HepG2 (cell line): ENCODE results near the gene VKORC1L1. TPM values are rescaled to one million over a fixed set of nuclear protein-coding genes. Genes with fewer than 3 reads are reported as not detected.

Experiments
- BORCS8-MEF2B ChIP-seq: sonication (generic); formaldehyde crosslinking; IDR thresholded peaks from 2 replicates; pipeline ENCODE4 v1.8.0; 2022; ENCODE audit warnings: mild to moderate bottlenecking, missing genetic modification reagents
- HNRNPH1 ChIP-seq: fragments of 200-400 bp; formaldehyde crosslinking; optimal IDR thresholded peaks from 2 replicates; pipeline ENCODE3; 2017; ENCODE audit warnings: mild to moderate bottlenecking, low read depth, low read length
- KDM3A ChIP-seq: IDR thresholded peaks from 2 replicates; pipeline ENCODE4 v1.6.1; 2018; ENCODE audit warnings: low read depth, missing compliant biosample characterization
- MXD4 ChIP-seq: IDR thresholded peaks from 2 replicates; pipeline ENCODE4 v1.6.1; 2016; ENCODE audit warnings: mild to moderate bottlenecking, missing biosample characterization, missing genetic modification reagents
- MXI1 ChIP-seq: IDR thresholded peaks from 3 replicates; pipeline ENCODE4 v1.6.1; 2012; ENCODE audit warnings: low read depth, low read length, inconsistent platforms, borderline replicate concordance
- ZNF546 ChIP-seq: sonication (generic); formaldehyde crosslinking; conservative IDR thresholded peaks from 2 replicates; pipeline ENCODE4 v1.8.1; 2023; ENCODE audit warnings: mild to moderate bottlenecking, missing genetic modification reagents
- ZNF660 ChIP-seq: sonication (generic); formaldehyde crosslinking; IDR thresholded peaks from 2 replicates; pipeline ENCODE4 v1.5.1; 2020; ENCODE audit warnings: mild to moderate bottlenecking, low read depth, missing genetic modification reagents, borderline replicate concordance
- polyA plus RNA-seq, 8 experiments: library from polyadenylated mRNA; depleted of rRNA in 3 of 8; stranded (reverse) in 7 of 8; unstranded in 1 of 8; fragments of >200 nt; fragmentation: Illumina TruSeq in 4 of 8; extraction: Trizol in 4 of 8; gene quantifications; 2 replicates each; pipeline versions ENCODE4 v1.2.1 to v1.2.3, GENCODE V29; 2011 to 2016; ENCODE audit warnings: low read depth in 4 of 8, missing spikeins in 1 of 8, mixed read lengths in 1 of 8; ENCODE audit not compliant: insufficient read depth in 1 of 8
- total RNA-seq, 5 experiments: library from RNA; depleted of rRNA; stranded (reverse); fragments of >200 nt; fragmentation: Illumina TruSeq; extraction: Trizol; gene quantifications; 2 replicates each; pipeline ENCODE4 v1.2.3, GENCODE V29; 2016; ENCODE audit warnings: low read depth in 1 of 5
- TF ChIP-seq, protein P1 (sequence below): sonication (generic); formaldehyde crosslinking; IDR thresholded peaks from 2 replicates; pipeline ENCODE4 v1.5.1; 2020; ENCODE audit warnings: mild to moderate bottlenecking, missing genetic modification reagents, moderate library complexity
- TF ChIP-seq, protein P2 (sequence below): sonication (generic); formaldehyde crosslinking; IDR thresholded peaks from 2 replicates; pipeline ENCODE4 v1.8.1; 2023; ENCODE audit warnings: missing genetic modification reagents, mild to moderate bottlenecking, borderline replicate concordance
- TF ChIP-seq, protein P3 (sequence below), 2 experiments: sonication (generic) in 1 of 2; formaldehyde crosslinking in 1 of 2; IDR thresholded peaks; 2 replicates each; pipeline versions ENCODE4 v1.6.1 to v1.9.0; 2014 to 2022; ENCODE audit warnings: antibody characterized with exemption in 1 of 2, borderline replicate concordance in 1 of 2, inconsistent platforms in 1 of 2, low read depth in 1 of 2, missing genetic modification reagents in 1 of 2
- TF ChIP-seq, protein P4 (sequence below): sonication (generic); formaldehyde crosslinking; IDR thresholded peaks from 2 replicates; pipeline ENCODE4 v1.4.0; 2020; ENCODE audit warnings: missing genetic modification reagents, borderline replicate concordance
- TF ChIP-seq, protein P5 (sequence below): sonication (generic); formaldehyde crosslinking; IDR thresholded peaks from 2 replicates; pipeline ENCODE4 v1.5.0; 2020; ENCODE audit warnings: missing genetic modification reagents

The VKORC1L1 gene
- total and polyA plus RNA-seq, 2 of the 13 experiments (the other 11 are each of a cell fraction or from before 2014, with no cell fraction given): 13.9 to 16.5 TPM

DNA sequence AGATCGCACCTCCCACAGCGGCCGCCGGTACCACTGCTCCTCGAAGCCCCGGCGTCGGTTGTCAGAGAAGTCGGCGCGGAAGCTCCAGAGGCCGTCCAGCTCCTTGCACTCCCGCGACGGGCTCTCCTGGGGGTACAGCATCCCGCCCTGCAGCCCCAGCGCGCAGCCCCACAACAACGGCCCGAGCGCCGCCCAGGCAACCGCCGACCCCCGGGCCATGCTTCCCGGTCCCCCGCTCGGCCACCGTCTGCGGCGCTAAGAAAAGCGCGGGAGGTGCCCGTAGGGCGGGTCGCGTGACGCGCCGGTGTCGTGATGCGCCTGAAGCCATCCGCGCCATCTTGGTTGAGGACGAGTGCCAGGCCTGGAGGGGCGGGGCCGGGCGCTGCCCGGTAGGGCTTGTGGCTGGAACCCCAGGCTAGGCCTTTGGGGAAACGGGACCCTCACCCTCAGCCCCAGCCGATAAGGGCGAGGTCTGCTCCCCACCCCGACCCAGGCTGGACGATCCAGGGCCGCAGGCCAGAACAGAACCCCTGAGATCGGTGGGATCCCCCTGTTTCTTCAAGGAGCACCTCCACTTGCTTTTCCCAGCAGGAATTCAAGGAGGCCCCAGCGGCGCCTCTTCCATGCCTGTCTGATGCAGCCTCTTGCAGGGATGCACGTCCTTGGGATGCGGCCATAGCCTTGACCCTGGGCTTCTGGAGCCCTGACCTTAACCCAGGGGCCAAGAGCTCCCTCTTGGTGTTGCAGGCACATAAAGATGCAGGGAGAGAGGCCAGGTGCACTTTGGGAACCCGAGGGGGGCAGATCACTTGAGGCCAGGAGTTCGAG lies 109.3 kb downstream of the VKORC1L1 start, which contains the start of gene GUSB (continued):
- TF ChIP-seq, protein P1, sequence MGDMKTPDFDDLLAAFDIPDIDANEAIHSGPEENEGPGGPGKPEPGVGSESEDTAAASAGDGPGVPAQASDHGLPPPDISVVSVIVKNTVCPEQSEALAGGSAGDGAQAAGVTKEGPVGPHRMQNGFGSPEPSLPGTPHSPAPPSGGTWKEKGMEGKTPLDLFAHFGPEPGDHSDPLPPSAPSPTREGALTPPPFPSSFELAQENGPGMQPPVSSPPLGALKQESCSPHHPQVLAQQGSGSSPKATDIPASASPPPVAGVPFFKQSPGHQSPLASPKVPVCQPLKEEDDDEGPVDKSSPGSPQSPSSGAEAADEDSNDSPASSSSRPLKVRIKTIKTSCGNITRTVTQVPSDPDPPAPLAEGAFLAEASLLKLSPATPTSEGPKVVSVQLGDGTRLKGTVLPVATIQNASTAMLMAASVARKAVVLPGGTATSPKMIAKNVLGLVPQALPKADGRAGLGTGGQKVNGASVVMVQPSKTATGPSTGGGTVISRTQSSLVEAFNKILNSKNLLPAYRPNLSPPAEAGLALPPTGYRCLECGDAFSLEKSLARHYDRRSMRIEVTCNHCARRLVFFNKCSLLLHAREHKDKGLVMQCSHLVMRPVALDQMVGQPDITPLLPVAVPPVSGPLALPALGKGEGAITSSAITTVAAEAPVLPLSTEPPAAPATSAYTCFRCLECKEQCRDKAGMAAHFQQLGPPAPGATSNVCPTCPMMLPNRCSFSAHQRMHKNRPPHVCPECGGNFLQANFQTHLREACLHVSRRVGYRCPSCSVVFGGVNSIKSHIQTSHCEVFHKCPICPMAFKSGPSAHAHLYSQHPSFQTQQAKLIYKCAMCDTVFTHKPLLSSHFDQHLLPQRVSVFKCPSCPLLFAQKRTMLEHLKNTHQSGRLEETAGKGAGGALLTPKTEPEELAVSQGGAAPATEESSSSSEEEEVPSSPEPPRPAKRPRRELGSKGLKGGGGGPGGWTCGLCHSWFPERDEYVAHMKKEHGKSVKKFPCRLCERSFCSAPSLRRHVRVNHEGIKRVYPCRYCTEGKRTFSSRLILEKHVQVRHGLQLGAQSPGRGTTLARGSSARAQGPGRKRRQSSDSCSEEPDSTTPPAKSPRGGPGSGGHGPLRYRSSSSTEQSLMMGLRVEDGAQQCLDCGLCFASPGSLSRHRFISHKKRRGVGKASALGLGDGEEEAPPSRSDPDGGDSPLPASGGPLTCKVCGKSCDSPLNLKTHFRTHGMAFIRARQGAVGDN: peak; percentile 99
- TF ChIP-seq MXD4 (CRISPR knock-in tag): peak; percentile 97
- TF ChIP-seq KDM3A (CRISPR knock-in tag): peak; percentile 97
- TF ChIP-seq, protein P2, sequence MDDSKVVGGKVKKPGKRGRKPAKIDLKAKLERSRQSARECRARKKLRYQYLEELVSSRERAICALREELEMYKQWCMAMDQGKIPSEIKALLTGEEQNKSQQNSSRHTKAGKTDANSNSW (CRISPR knock-in tag): 0 out of 2 replicates have a peak, but pooled peaks have one; percentile 63
- peak; percentile 93 for TF ChIP-seq ZNF546
- peak; percentile 96 for TF ChIP-seq BORCS8-MEF2B (CRISPR knock-in tag)
- TF ChIP-seq, protein P3, sequence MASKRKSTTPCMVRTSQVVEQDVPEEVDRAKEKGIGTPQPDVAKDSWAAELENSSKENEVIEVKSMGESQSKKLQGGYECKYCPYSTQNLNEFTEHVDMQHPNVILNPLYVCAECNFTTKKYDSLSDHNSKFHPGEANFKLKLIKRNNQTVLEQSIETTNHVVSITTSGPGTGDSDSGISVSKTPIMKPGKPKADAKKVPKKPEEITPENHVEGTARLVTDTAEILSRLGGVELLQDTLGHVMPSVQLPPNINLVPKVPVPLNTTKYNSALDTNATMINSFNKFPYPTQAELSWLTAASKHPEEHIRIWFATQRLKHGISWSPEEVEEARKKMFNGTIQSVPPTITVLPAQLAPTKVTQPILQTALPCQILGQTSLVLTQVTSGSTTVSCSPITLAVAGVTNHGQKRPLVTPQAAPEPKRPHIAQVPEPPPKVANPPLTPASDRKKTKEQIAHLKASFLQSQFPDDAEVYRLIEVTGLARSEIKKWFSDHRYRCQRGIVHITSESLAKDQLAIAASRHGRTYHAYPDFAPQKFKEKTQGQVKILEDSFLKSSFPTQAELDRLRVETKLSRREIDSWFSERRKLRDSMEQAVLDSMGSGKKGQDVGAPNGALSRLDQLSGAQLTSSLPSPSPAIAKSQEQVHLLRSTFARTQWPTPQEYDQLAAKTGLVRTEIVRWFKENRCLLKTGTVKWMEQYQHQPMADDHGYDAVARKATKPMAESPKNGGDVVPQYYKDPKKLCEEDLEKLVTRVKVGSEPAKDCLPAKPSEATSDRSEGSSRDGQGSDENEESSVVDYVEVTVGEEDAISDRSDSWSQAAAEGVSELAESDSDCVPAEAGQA (IDR thresholded peaks at IDR 0.05; ENCODE audit: low read depth): peak; percentile 98
- TF ChIP-seq, protein P3 (CRISPR knock-in tag; IDR thresholded peaks at IDR 0.05; ENCODE audit: borderline replicate concordance): peak; percentile 88
- no peak for TF ChIP-seq HNRNPH1
- no peak for TF ChIP-seq ZNF660
- TF ChIP-seq, protein P4, sequence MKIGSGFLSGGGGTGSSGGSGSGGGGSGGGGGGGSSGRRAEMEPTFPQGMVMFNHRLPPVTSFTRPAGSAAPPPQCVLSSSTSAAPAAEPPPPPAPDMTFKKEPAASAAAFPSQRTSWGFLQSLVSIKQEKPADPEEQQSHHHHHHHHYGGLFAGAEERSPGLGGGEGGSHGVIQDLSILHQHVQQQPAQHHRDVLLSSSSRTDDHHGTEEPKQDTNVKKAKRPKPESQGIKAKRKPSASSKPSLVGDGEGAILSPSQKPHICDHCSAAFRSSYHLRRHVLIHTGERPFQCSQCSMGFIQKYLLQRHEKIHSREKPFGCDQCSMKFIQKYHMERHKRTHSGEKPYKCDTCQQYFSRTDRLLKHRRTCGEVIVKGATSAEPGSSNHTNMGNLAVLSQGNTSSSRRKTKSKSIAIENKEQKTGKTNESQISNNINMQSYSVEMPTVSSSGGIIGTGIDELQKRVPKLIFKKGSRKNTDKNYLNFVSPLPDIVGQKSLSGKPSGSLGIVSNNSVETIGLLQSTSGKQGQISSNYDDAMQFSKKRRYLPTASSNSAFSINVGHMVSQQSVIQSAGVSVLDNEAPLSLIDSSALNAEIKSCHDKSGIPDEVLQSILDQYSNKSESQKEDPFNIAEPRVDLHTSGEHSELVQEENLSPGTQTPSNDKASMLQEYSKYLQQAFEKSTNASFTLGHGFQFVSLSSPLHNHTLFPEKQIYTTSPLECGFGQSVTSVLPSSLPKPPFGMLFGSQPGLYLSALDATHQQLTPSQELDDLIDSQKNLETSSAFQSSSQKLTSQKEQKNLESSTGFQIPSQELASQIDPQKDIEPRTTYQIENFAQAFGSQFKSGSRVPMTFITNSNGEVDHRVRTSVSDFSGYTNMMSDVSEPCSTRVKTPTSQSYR: peak; percentile 42; the same call in 1 of the 2 replicates
- TF ChIP-seq, protein P5, sequence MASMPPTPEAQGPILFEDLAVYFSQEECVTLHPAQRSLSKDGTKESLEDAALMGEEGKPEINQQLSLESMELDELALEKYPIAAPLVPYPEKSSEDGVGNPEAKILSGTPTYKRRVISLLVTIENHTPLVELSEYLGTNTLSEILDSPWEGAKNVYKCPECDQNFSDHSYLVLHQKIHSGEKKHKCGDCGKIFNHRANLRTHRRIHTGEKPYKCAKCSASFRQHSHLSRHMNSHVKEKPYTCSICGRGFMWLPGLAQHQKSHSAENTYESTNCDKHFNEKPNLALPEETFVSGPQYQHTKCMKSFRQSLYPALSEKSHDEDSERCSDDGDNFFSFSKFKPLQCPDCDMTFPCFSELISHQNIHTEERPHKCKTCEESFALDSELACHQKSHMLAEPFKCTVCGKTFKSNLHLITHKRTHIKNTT (CRISPR knock-in tag): 0 out of 2 replicates have a peak, but pooled peaks have one; percentile 68
- peak; percentile 90; the same call in 2 of the 3 replicates for TF ChIP-seq MXI1
